SHP77 (cell line): ENCODE results near the gene ACVR2A.

Experiments used
- DNase-seq, 2 experiments: peaks; one replicate each; lab custom pipeline; 2025; lab: John Stamatoyannopoulos, UW

Gene ACVR2A

DNA sequence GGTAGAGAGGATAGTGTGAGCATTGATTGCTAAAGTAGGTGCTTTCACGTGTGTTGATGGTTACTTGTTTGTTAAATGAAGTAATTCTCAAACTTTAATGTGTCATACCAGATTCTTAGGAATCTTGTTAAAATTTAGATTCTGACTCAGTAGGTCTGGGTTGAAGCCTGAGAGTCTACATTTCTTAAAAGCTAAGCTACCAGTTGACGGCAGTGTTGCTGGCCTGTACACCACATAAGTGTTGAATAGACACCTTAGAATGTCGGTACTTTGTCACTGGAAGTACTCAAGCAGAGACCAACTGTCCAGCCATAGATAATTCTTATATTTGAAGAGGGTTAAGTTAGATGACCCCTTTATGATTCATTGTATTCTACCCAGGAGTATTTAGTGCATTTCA is 79.8 kb downstream of the ACVR2A start:
- DNase-seq: no peak

GRCh38 chr2:147925886-147926285 is 81.1 kb downstream of the ACVR2A start:
- no peak for DNase-seq

DNA sequence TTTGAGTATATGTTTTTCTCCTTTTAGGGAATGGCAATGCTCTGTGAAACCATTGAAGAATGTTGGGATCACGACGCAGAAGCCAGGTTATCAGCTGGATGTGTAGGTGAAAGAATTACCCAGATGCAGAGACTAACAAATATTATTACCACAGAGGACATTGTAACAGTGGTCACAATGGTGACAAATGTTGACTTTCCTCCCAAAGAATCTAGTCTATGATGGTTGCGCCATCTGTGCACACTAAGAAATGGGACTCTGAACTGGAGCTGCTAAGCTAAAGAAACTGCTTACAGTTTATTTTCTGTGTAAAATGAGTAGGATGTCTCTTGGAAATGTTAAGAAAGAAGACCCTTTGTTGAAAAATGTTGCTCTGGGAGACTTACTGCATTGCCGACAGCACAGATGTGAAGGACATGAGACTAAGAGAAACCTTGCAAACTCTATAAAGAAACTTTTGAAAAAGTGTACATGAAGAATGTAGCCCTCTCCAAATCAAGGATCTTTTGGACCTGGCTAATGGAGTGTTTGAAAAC is 82.3 kb downstream of the ACVR2A start:
- no peak for DNase-seq

- DNase-seq: no peak
Observed at GRCh38 chr2:147933931-147934330, 89.1 kb downstream of the ACVR2A start.

GRCh38 chr2:147934881-147935620 is 90.2 kb downstream of the ACVR2A start:
- no peak for DNase-seq

- DNase-seq: peak in 1 of 2 experiments; percentile 0
Observed at GRCh38 chr2:147937744-147938349, 93.0 kb downstream of the ACVR2A start.

DNA sequence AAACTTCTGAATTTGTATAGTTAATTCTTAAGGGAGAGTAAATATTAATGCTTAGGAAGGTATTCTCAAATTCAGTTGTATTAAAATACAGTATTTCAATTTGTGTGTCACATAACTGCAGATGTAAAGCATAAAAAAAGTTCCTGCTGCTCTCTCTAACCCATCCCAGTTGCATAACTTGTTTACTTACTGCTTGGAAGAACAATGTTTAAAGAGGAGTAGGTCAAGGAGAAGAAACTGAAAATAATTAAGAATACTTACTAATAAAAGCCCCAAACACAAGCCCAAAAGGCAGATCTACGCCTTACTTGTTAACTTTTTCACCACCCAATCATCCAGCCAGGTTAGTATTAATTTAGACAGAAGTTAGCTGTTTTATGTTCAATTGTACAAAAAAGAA is 94.5 kb downstream of the ACVR2A start:
- no peak for DNase-seq

DNA sequence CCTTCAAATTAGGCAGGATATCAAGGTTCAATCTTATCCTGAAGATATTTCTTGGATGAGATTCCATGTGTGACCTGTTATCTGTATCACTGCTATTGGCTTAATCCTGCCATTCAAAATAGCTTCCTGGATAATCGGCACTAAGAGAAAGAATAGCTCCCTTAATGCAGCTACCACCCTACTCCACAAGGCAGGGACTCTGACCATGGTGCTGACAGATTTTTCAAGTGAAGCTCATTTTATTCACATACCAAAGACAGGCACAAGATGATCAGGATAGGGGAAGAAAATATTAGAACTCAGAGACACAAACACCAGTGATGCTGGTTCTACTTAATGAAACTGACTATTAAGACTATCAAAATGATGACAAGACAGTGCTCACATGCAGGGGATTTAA is 100.8 kb downstream of the ACVR2A start:
- DNase-seq: no peak

GRCh38 chr2:147952118-147952517 is 107.3 kb downstream of the ACVR2A start:
- DNase-seq: no peak

DNA sequence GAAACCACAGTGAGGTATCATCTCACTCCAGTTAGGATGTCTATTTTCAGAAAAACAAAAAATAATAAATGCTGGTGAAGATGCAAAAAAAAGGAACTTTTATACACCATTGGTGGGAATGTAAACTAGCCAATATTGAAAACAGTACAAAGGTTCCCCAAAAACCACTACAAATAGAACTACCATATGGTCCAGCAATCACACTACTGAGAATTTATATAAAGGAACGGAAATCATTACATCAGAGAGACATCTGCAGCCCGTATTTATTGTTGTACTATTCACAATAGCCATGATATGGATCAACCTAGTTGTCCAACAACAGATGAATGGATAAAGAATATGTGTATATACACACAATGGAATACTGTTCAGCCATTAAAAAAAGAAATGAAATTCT is 123.7 kb downstream of the ACVR2A start:
- no peak for DNase-seq

- no peak for DNase-seq
Observed at GRCh38 chr2:147976102-147976501, 131.3 kb downstream of the ACVR2A start.

GRCh38 chr2:147977679-147978078 is 132.8 kb downstream of the ACVR2A start:
- no peak for DNase-seq
